GM12891 (cell line): ENCODE measurements around the gene TRIO.

Source experiments
- DNase-seq: peaks from one replicate; pipeline ENCODE4 v3.0.0; 2011; ENCODE audit warnings: low spot score; ENCODE audit not compliant: insufficient read length
- FAIRE-seq: peaks from 2 replicates; lab custom pipeline; 2011; peaks lifted over from hg19 to GRCh38; lab: Jason Lieb, UNC
- PAX5 ChIP-seq: IDR thresholded peaks from 2 replicates; pipeline ENCODE4 v1.6.1; 2011; ENCODE audit warnings: low read length, moderate library complexity, mild to moderate bottlenecking; ENCODE audit not compliant: insufficient read depth, severe bottlenecking
- POLR2A ChIP-seq: IDR thresholded peaks from 2 replicates; pipeline ENCODE4 v1.6.1; 2011; ENCODE audit warnings: low read depth, low read length, control low read depth
- POLR2AphosphoS5 ChIP-seq: IDR thresholded peaks from 2 replicates; pipeline ENCODE4 v1.6.1; 2011; ENCODE audit warnings: low read depth, low read length, control low read depth
- POU2F2 ChIP-seq: IDR thresholded peaks from 2 replicates; pipeline ENCODE4 v1.6.1; 2011; ENCODE audit warnings: low read depth, mild to moderate bottlenecking, control low read depth, low read length, moderate library complexity
- SPI1 ChIP-seq: IDR thresholded peaks from 2 replicates; pipeline ENCODE4 v1.6.1; 2011; ENCODE audit warnings: low read depth, low read length, control low read depth
- TAF1 ChIP-seq: IDR thresholded peaks from 2 replicates; pipeline ENCODE4 v1.6.1; 2011; ENCODE audit warnings: low read depth, low read length, control low read depth

The TRIO gene

GRCh38 chr5:14144586-14145434 lies 1.7 kb downstream of the TRIO start:
- FAIRE-seq (peak; percentile 82), DNase-seq (peak; percentile 57)
- TF ChIP-seq POU2F2 = no peak
- peak; percentile 68 for TF ChIP-seq POLR2AphosphoS5
- TF ChIP-seq POLR2A = peak; percentile 68
- TF ChIP-seq SPI1 = peak; percentile 75
- TF ChIP-seq TAF1 = no peak; the same call in 1 of the 2 replicates
- peak; percentile 90 for TF ChIP-seq PAX5

- TF ChIP-seq PAX5 = no peak
- no peak for TF ChIP-seq POU2F2
- no peak; the same call in 1 of the 2 replicates for TF ChIP-seq POLR2AphosphoS5
- TF ChIP-seq SPI1 = no peak
- TF ChIP-seq POLR2A = no peak
- TF ChIP-seq TAF1 = no peak
- no peak for DNase-seq
- no peak for FAIRE-seq
Measured at GRCh38 chr5:14145435-14146334, 2.5 kb downstream of the TRIO start.

GRCh38 chr5:14146725-14147124 lies 3.6 kb downstream of the TRIO start:
- TF ChIP-seq PAX5 (no peak), POLR2A (no peak), TAF1 (no peak), SPI1 (no peak), POU2F2 (no peak), POLR2AphosphoS5 (no peak)
- DNase-seq = no peak
- FAIRE-seq = peak; percentile 31

GRCh38 chr5:14147210-14147609 lies 4.1 kb downstream of the TRIO start:
- no peak for DNase-seq
- TF ChIP-seq POLR2A = no peak
- no peak for TF ChIP-seq POLR2AphosphoS5
- TF ChIP-seq TAF1 = no peak
- no peak for TF ChIP-seq PAX5
- no peak for TF ChIP-seq POU2F2
- no peak for TF ChIP-seq SPI1
- no peak for FAIRE-seq

GRCh38 chr5:14148483-14148882 lies 5.3 kb downstream of the TRIO start:
- TF ChIP-seq TAF1 (no peak), SPI1 (no peak), PAX5 (no peak), POLR2A (no peak), POU2F2 (no peak), POLR2AphosphoS5 (no peak)
- FAIRE-seq (no peak), DNase-seq (no peak)

GRCh38 chr5:14148890-14149671 lies 5.9 kb downstream of the TRIO start:
- DNase-seq (no peak), FAIRE-seq (no peak)
- TF ChIP-seq TAF1 = no peak
- no peak for TF ChIP-seq POU2F2
- no peak for TF ChIP-seq POLR2AphosphoS5
- no peak for TF ChIP-seq SPI1
- TF ChIP-seq POLR2A = no peak
- TF ChIP-seq PAX5 = no peak

GRCh38 chr5:14149672-14150274 lies 6.6 kb downstream of the TRIO start:
- TF ChIP-seq TAF1 = no peak
- no peak for TF ChIP-seq POLR2AphosphoS5
- TF ChIP-seq POLR2A = no peak
- no peak for TF ChIP-seq SPI1
- TF ChIP-seq POU2F2 = no peak
- no peak for TF ChIP-seq PAX5
- FAIRE-seq = no peak
- no peak for DNase-seq

GRCh38 chr5:14151416-14151815 lies 8.3 kb downstream of the TRIO start:
- DNase-seq = no peak
- TF ChIP-seq SPI1 = no peak
- TF ChIP-seq POLR2AphosphoS5 = no peak
- TF ChIP-seq POLR2A = no peak
- TF ChIP-seq PAX5 = no peak
- no peak for TF ChIP-seq POU2F2
- no peak for TF ChIP-seq TAF1
- FAIRE-seq = no peak
